H9 (cell line): Measurements from ENCODE around the gene RGS5. TPM values are rescaled to one million over a fixed set of nuclear protein-coding genes. Genes with fewer than 3 reads are reported as not detected.

Experiments
- DNase-seq: peaks from one replicate; pipeline ENCODE4 v3.0.0-alpha.2; 2017
- H2AFZ ChIP-seq: one replicate; pipeline ENCODE4 v1.6.1; 2013; ENCODE audit warnings: mild to moderate bottlenecking, low read length, control low read depth, moderate library complexity
- H2AK5ac ChIP-seq: 2 replicates; pipeline ENCODE4 v1.6.1; 2013; ENCODE audit warnings: low read length, control low read depth, mixed read lengths; ENCODE audit not compliant: insufficient read length
- H2BK120ac ChIP-seq: one replicate; pipeline ENCODE4 v1.6.1; 2013; ENCODE audit warnings: low read depth, mild to moderate bottlenecking, low read length, control low read depth, inconsistent platforms; ENCODE audit not compliant: poor library complexity, severe bottlenecking
- H2BK12ac ChIP-seq: 2 replicates; pipeline ENCODE4 v1.6.1; 2013; ENCODE audit warnings: low read length, control low read depth, mixed read lengths, low read depth; ENCODE audit not compliant: insufficient read length
- H2BK15ac ChIP-seq: 2 replicates; pipeline ENCODE4 v1.6.1; 2013; ENCODE audit warnings: low read depth, low read length, control low read depth
- H2BK20ac ChIP-seq: one replicate; pipeline ENCODE4 v1.6.1; 2013; ENCODE audit warnings: low read depth, mild to moderate bottlenecking, low read length, control low read depth, inconsistent platforms; ENCODE audit not compliant: poor library complexity, severe bottlenecking
- H2BK5ac ChIP-seq: 2 replicates; pipeline ENCODE4 v1.6.1; 2013; ENCODE audit warnings: low read length, control low read depth, mixed read lengths; ENCODE audit not compliant: insufficient read length
- H3K14ac ChIP-seq: 2 replicates; pipeline ENCODE4 v1.6.1; 2013; ENCODE audit warnings: low read length, control low read depth; ENCODE audit not compliant: insufficient read depth
- H3K18ac ChIP-seq: 2 replicates; pipeline ENCODE4 v1.6.1; 2013; ENCODE audit warnings: low read depth, mild to moderate bottlenecking, mixed read lengths, low read length, control low read depth; ENCODE audit not compliant: insufficient read length
- H3K23ac ChIP-seq: 2 replicates; pipeline ENCODE4 v1.6.1; 2013; ENCODE audit warnings: low read length, control low read depth, mixed read lengths, low read depth; ENCODE audit not compliant: insufficient read length
- H3K23me2 ChIP-seq: 2 replicates; pipeline ENCODE4 v1.6.1; 2013; ENCODE audit warnings: low read depth, mild to moderate bottlenecking, mixed read lengths, low read length, control low read depth; ENCODE audit not compliant: insufficient read length, poor library complexity, severe bottlenecking
- H3K27ac ChIP-seq: 2 replicates; pipeline ENCODE4 v1.5.1; 2013; ENCODE audit warnings: low read length, control low read depth, mixed read lengths, low read depth; ENCODE audit not compliant: insufficient read length
- H3K27me3 ChIP-seq: 2 replicates; pipeline ENCODE4 v1.6.1; 2013; ENCODE audit warnings: low read length, control low read depth, inconsistent platforms; ENCODE audit not compliant: insufficient read depth
- H3K4ac ChIP-seq: 2 replicates; pipeline ENCODE4 v1.6.1; 2013; ENCODE audit warnings: low read depth, mild to moderate bottlenecking, control low read depth, inconsistent platforms, low read length, moderate library complexity
- H3K4me1 ChIP-seq: 2 replicates; pipeline ENCODE4 v1.6.1; 2013; ENCODE audit warnings: low read length, control low read depth, inconsistent platforms; ENCODE audit not compliant: insufficient read depth
- H3K4me2 ChIP-seq: 2 replicates; pipeline ENCODE4 v1.6.1; 2013; ENCODE audit warnings: low read length, control low read depth, mixed read lengths; ENCODE audit not compliant: insufficient read length, insufficient read depth
- H3K56ac ChIP-seq: 2 replicates; pipeline ENCODE4 v1.6.1; 2013; ENCODE audit warnings: low read depth, mild to moderate bottlenecking, mixed read lengths, low read length, control low read depth; ENCODE audit not compliant: insufficient read length
- H3K79me1 ChIP-seq: 2 replicates; pipeline ENCODE4 v1.6.1; 2013; ENCODE audit warnings: low read depth, mild to moderate bottlenecking, moderate library complexity, low read length, control low read depth, inconsistent platforms; ENCODE audit not compliant: insufficient read depth, poor library complexity, severe bottlenecking
- H3K79me2 ChIP-seq: 2 replicates; pipeline ENCODE4 v1.6.1; 2013; ENCODE audit warnings: low read length, control low read depth, inconsistent platforms; ENCODE audit not compliant: insufficient read depth
- H3K9ac ChIP-seq: 2 replicates; pipeline ENCODE4 v1.6.1; 2013; ENCODE audit warnings: low read length, control low read depth, mixed read lengths; ENCODE audit not compliant: insufficient read length; ENCODE audit errors: extremely low read depth
- H3K9me3 ChIP-seq: one replicate; pipeline ENCODE4 v1.6.1; 2013; ENCODE audit warnings: low read depth, low read length, inconsistent platforms; ENCODE audit not compliant: control insufficient read depth
- H3T11ph ChIP-seq: one replicate; pipeline ENCODE4 v1.6.1; 2013; ENCODE audit warnings: mild to moderate bottlenecking, low read length, control low read depth, inconsistent platforms
- H4K20me1 ChIP-seq: one replicate; pipeline ENCODE4 v1.6.1; 2013; ENCODE audit not compliant: control insufficient read depth, insufficient read length, insufficient read depth
- H4K5ac ChIP-seq: 2 replicates; pipeline ENCODE4 v1.6.1; 2013; ENCODE audit warnings: low read depth, mild to moderate bottlenecking, mixed read lengths, low read length, control low read depth; ENCODE audit not compliant: insufficient read length
- H4K8ac ChIP-seq: replicated peaks from 2 replicates; pipeline ENCODE4 v1.6.1; 2013; ENCODE audit warnings: low read length, control low read depth, mixed read lengths, low read depth; ENCODE audit not compliant: insufficient read length
- H4K91ac ChIP-seq: 2 replicates; pipeline ENCODE4 v1.6.1; 2013; ENCODE audit warnings: low read depth, mild to moderate bottlenecking, moderate library complexity, mixed read lengths, low read length, control low read depth; ENCODE audit not compliant: insufficient read length
- H3K27ac Mint-ChIP-seq, 3 experiments: 2 replicates in 2 of 3; 3 replicates in 1 of 3; pipeline ENCODE4 v1.8.0; 2020 to 2021; ENCODE audit warnings: mixed read lengths in 3 of 3, mild to moderate bottlenecking in 1 of 3, moderate library complexity in 1 of 3
- H3K27me3 Mint-ChIP-seq: 2 replicates; pipeline ENCODE4 v1.8.0; 2021; ENCODE audit warnings: low read depth, mild to moderate bottlenecking, moderate library complexity, mixed read lengths
- H3K36me3 Mint-ChIP-seq, 3 experiments: 2 replicates in 2 of 3; 3 replicates in 1 of 3; pipeline ENCODE4 v1.8.0; 2020 to 2021; ENCODE audit warnings: low read depth in 3 of 3, mixed read lengths in 3 of 3; ENCODE audit not compliant: insufficient read depth in 1 of 3
- H3K4me1 Mint-ChIP-seq, 2 experiments: 2 replicates each; pipeline ENCODE4 v1.8.0; 2020; ENCODE audit warnings: mixed read lengths in 2 of 2
- H3K4me3 Mint-ChIP-seq, 2 experiments: 2 replicates in 1 of 2; 3 replicates in 1 of 2; pipeline ENCODE4 v1.8.0; 2020 to 2021; ENCODE audit warnings: mild to moderate bottlenecking in 2 of 2, mixed read lengths in 2 of 2, moderate library complexity in 1 of 2
- H3K9me3 Mint-ChIP-seq, 2 experiments: 2 replicates in 1 of 2; 3 replicates in 1 of 2; pipeline ENCODE4 v1.8.0; 2020; ENCODE audit warnings: mild to moderate bottlenecking in 2 of 2, mixed read lengths in 2 of 2, moderate library complexity in 1 of 2
- WGBS: extraction: QIAGEN DNeasy Blood & Tissue Kit; methylation state at CpG from one replicate; pipeline ENCODE4 v1.1.7; 2013; ENCODE audit warnings: missing lambda C conversion rate, low lambda C conversion rate, mixed read lengths; ENCODE audit not compliant: insufficient read length; ENCODE audit errors: extremely low coverage; 5-methylcytosine and 5-hydroxymethylcytosine counted together
- total RNA-seq: library from RNA; stranded (reverse); gene quantifications from 2 replicates; pipeline ENCODE4 v1.2.1, GENCODE V29; 2021
- TF ChIP-seq, protein P1 (sequence below): fragments of 200-600 bp; sonication (generic); conservative IDR thresholded peaks from 3 replicates; pipeline ENCODE4 v1.8.0; 2021; ENCODE audit warnings: antibody characterized with exemption, mild to moderate bottlenecking

RGS5 gene
- total RNA-seq, 1 experiment from 2014 or later, result 30.1 TPM

DNA sequence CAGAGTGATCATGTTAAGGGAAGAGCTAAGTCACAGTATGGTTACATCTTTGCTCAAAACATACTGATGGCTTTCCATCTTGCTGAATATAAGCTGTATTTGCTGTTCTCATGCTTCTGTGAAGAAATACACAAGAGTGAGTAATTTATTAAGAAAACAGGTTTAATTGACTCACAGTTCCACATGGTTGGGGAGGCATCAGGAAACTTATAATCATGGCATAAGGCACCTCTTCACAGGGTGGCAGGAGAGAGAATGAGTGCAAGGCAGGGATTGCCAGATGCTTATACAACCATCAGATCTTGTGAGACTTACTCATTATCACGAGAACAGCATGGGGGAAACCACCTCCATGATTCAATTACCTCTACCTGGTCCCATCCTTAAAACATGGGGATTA lies 24.4 kb upstream of the RGS5 start:
- no peak overlapping the region for H3K27ac ChIP-seq
- H2AFZ ChIP-seq, result no peak overlapping the region
- no peak overlapping the region for H4K5ac ChIP-seq
- no peak overlapping the region for H3K4me2 ChIP-seq
- no peak overlapping the region for H3K4ac ChIP-seq
- no peak overlapping the region for H3K9ac ChIP-seq
- H3K18ac ChIP-seq, result no peak overlapping the region
- Mint-ChIP-seq H3K4me3 (no peak overlapping the region), H3K27me3 (no peaks in the 10 kb centered on the region), H3K4me1 (peaks cover 7 to 8% of the 10 kb centered on the region in 2 experiments; a peak in 3 of 4 replicates), H3K36me3 (peaks cover 0 to 12% (median 11%) of the 10 kb centered on the region in 3 experiments; a peak in 5 of 7 replicates), H3K27ac (no peak overlapping the region), H3K9me3 (peaks cover 14 to 18% of the 10 kb centered on the region in 2 experiments)
- no peak overlapping the region for H2BK12ac ChIP-seq
- H3K23ac ChIP-seq, result no peak overlapping the region
- no peaks in the 10 kb centered on the region for H3K27me3 ChIP-seq
- H3K56ac ChIP-seq, result no peak overlapping the region
- no peaks in the 10 kb centered on the region for H4K20me1 ChIP-seq
- no peak for DNase-seq
- H3K14ac ChIP-seq, result no peak overlapping the region
- no peak overlapping the region for H3T11ph ChIP-seq
- WGBS, result no CpG with 5 or more reads among the region's 1 CpG
- no peak overlapping the region for H2BK20ac ChIP-seq
- H4K8ac ChIP-seq, result no peak overlapping the region
- H4K91ac ChIP-seq, result no peak overlapping the region
- no peaks in the 10 kb centered on the region for H3K79me1 ChIP-seq
- H2BK5ac ChIP-seq, result no peak overlapping the region
- H2BK15ac ChIP-seq, result no peak overlapping the region
- no peaks in the 10 kb centered on the region for H3K23me2 ChIP-seq
- TF ChIP-seq, protein P1, sequence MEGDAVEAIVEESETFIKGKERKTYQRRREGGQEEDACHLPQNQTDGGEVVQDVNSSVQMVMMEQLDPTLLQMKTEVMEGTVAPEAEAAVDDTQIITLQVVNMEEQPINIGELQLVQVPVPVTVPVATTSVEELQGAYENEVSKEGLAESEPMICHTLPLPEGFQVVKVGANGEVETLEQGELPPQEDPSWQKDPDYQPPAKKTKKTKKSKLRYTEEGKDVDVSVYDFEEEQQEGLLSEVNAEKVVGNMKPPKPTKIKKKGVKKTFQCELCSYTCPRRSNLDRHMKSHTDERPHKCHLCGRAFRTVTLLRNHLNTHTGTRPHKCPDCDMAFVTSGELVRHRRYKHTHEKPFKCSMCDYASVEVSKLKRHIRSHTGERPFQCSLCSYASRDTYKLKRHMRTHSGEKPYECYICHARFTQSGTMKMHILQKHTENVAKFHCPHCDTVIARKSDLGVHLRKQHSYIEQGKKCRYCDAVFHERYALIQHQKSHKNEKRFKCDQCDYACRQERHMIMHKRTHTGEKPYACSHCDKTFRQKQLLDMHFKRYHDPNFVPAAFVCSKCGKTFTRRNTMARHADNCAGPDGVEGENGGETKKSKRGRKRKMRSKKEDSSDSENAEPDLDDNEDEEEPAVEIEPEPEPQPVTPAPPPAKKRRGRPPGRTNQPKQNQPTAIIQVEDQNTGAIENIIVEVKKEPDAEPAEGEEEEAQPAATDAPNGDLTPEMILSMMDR, result no peak
- no peaks in the 10 kb centered on the region for H3K9me3 ChIP-seq
- no peak overlapping the region for H2BK120ac ChIP-seq
- no peak overlapping the region for H2AK5ac ChIP-seq
- no peaks in the 10 kb centered on the region for H3K4me1 ChIP-seq
- no peaks in the 10 kb centered on the region for H3K79me2 ChIP-seq
